ENCODE data around the gene SELENOT. TPM values are rescaled to one million over a fixed set of nuclear protein-coding genes. Genes with fewer than 3 reads are reported as not detected.
A peak's percentile ranks its signal among the peaks of the same experiment; 100 is the strongest.
"Not testable (repeated sequence)": the region's sequence is repeated elsewhere in the genome, so short reads cannot be mapped to it uniquely, and the experiment has no call there.

SELENOT gene
- total RNA-seq, 2 donors from 2014 or later: 84.6 to 87.9 TPM

GRCh38 chr3:150600647-150601530 lies 2.2 kb upstream of the SELENOT start:
- Mint-ChIP-seq H3K27ac (peak overlapping the region in 1 of 2 donors; percentile 100), H3K36me3 (peaks cover 27 to 35% of the 10 kb centered on the region in 2 donors)
- ATAC-seq; DNase-seq (ENCODE audit: low spot score in 2 of 2); H3K9me3 Mint-ChIP-seq: not testable (repeated sequence)

DNA sequence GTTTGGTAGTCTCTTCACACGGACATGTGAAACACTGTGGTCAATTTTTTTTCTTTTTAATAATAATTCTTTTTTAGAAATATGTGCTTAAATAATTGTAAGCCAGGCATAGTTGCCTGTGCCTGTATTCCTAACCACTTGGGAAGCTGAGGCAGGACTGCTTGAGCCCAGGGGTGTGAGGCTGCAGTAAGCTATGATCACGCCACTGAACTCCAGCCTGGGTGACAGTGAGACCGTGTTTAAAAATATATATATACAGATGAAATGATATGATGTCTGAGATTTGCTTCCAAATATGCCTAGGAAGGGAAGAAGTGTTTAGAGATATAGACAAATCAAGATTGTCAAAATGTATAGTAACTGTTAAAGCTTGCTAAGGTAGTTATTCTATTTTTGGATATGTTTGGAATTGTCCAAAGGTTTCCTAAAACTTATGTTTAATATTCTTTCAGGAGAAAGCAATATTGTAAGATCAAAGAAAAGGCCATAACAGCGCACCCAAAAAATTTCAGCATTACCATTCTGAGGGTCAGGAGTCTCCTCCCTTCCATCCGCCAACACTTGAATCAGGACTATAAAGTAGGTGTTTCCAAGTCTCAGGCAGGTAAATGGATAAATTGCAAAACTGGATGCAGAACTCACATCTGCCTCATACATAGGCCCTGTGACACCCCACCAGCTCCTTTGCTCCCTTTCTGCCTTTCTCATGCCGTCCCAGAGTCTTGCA lies 532 bp upstream of the SELENOT start:
- ATAC-seq (no peak), DNase-seq (ENCODE audit: low spot score in 2 of 2) (no peak)
- H3K9me3 Mint-ChIP-seq: no peaks in the 10 kb centered on the region
- H3K27ac Mint-ChIP-seq: peak overlapping the region; percentile 99 to 100
- peaks cover 43 to 44% of the 10 kb centered on the region in 2 donors for H3K36me3 Mint-ChIP-seq

GRCh38 chr3:150603980-150604319 lies 829 bp downstream of the SELENOT start:
- H3K36me3 Mint-ChIP-seq: peaks cover 48 to 49% of the 10 kb centered on the region in 2 donors

GRCh38 chr3:150605998-150606641 lies 3.0 kb downstream of the SELENOT start:
- Mint-ChIP-seq H3K9me3 (no peaks in the 10 kb centered on the region), H3K36me3 (peaks cover 43 to 45% of the 10 kb centered on the region in 2 donors)

More at GRCh38 chr3:150603980-150604319, 829 bp downstream of the SELENOT start:
- no peak for ATAC-seq
- peak overlapping the region; percentile 99 to 100 for H3K27ac Mint-ChIP-seq
- no peaks in the 10 kb centered on the region for H3K9me3 Mint-ChIP-seq
- no peak for DNase-seq (ENCODE audit: low spot score in 2 of 2)

GRCh38 chr3:150607267-150608065 lies 4.3 kb downstream of the SELENOT start:
- DNase-seq (ENCODE audit: low spot score in 2 of 2) (no peak), ATAC-seq (no peak)
- no peaks in the 10 kb centered on the region for H3K9me3 Mint-ChIP-seq
- H3K36me3 Mint-ChIP-seq: peaks cover 33 to 41% of the 10 kb centered on the region in 2 donors
- H3K27ac Mint-ChIP-seq: no peak overlapping the region

More at GRCh38 chr3:150605998-150606641, 3.0 kb downstream of the SELENOT start:
- ATAC-seq: no peak
- DNase-seq (ENCODE audit: low spot score in 2 of 2): no peak
- peak overlapping the region; percentile 45 to 50 for H3K27ac Mint-ChIP-seq

DNA sequence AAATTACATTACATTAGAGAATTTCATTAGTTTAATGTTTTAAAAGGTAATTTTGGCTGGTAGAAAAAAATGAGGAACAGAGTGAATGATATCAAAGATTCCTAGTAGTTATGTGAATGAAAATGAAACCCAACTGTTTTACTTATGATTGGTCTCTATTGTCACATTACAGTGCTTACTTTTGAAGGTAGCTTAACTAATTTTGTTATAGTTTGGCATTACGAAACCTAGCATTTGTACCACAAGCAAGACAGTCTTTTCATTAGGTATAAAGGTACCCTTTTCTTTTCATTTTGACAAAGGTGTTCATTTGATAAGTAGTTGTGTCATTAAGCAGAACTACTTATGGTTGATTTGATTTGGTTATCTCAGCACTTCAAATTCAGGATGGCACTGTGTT lies 6.9 kb downstream of the SELENOT start:
- ATAC-seq (peak; percentile 47 to 68), DNase-seq (ENCODE audit: low spot score in 2 of 2) (no peak)
- peaks cover 3 to 5% of the 10 kb centered on the region in 2 donors for H3K9me3 Mint-ChIP-seq
- H3K36me3 Mint-ChIP-seq: peaks cover 22 to 42% of the 10 kb centered on the region in 2 donors
- H3K27ac Mint-ChIP-seq: peak overlapping the region; percentile 3 to 61

- ATAC-seq: no peak
- Mint-ChIP-seq H3K27ac (peak overlapping the region in 1 of 2 donors; percentile 19), H3K36me3 (peaks cover 20 to 40% of the 10 kb centered on the region in 2 donors), H3K9me3 (peaks cover 3 to 5% of the 10 kb centered on the region in 2 donors)
- DNase-seq (ENCODE audit: low spot score in 2 of 2): no peak
These were observed 7.7 kb downstream of the SELENOT start for GRCh38 chr3:150610785-150611184.

DNA sequence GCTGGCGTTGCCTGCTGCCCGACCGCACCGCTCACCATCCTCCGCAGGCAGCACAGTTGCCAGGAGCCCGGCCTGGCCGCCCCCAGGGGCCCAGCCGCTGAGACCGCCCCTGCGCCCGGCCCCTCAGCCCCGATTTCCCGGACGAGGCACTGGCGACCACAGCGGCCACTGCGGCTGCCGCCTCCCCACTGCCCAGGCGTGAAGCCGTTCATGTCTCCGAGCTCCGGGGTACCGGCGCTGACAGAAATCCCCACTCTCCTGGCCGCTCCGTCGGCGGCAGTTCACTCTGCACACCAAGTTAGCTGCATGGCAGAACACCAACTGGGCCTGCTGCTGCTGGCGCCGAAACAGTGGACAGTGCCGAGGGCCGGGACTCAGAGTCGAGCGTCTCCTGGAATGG lies 8.5 kb downstream of the SELENOT start:
- DNase-seq (ENCODE audit: low spot score in 2 of 2) (no peak), ATAC-seq (no peak)
- no peak overlapping the region for H3K27ac Mint-ChIP-seq
- peaks cover 14 to 32% of the 10 kb centered on the region in 2 donors for H3K36me3 Mint-ChIP-seq
- H3K9me3 Mint-ChIP-seq: peaks cover 3 to 5% of the 10 kb centered on the region in 2 donors

- DNase-seq (ENCODE audit: low spot score in 2 of 2) (no peak), ATAC-seq (no peak)
- Mint-ChIP-seq H3K9me3 (peaks cover 3 to 5% of the 10 kb centered on the region in 2 donors), H3K36me3 (peaks cover 11 to 24% of the 10 kb centered on the region in 2 donors), H3K27ac (peak overlapping the region in 1 of 2 donors; percentile 9)
These were observed 9.4 kb downstream of the SELENOT start for GRCh38 chr3:150612494-150612893.

DNA sequence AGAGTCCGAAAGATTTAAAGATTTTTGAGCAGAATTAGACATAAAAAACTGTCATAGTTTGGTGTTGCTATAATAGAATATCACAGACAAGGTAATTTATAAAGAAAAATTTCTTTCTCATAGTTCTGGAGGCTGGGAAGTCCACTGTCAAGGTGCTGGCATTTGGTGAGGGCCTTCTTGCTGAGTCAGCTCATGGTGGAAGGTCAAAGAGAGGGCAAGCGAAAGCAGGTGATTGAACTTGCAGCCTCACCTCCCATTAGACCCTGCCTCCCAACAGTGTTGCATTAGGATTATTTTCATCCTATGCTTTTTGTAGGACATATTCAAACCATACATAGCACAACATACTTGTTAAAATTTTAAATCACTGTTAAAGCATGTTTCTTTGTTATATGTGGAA lies 9.9 kb downstream of the SELENOT start:
- Mint-ChIP-seq H3K27ac (no peak overlapping the region), H3K36me3 (peaks cover 6 to 23% of the 10 kb centered on the region in 2 donors)

DNA sequence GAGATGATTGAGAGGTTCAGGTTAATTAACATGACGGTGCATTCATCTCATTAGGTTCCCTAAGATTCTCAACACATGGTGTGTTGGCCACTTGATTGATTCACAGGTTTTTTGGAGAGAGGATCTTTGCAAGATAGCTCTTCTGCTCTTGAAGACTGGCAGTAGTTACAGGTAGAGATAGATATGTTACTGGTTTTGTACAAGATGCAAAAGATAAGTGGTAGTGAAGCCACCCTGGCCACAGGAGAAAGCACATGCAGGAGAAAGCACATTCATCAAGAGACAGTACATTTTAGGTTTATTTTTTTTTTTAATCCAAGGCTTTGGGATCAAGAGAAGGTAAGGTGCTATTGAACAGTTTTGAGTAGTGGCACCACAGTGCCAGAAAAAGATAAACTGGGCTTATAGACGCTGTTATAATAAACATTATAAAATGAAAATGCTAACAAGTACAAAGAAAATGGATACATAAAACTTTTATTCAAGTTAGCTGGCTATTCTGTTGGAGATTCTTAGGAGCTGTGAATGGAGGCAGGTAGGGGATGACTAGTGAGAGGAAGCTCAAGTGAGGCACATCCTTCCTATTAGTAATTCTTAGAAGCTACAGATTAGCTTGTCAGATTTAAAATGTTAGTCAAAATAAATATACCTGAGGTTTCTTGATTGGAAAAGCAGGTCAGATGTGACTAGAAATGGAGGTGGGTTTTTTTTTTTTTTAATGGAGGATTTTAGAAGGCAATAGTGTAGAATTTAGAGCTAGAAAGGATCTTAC lies 10.8 kb downstream of the SELENOT start:
- Mint-ChIP-seq H3K27ac (peak overlapping the region; percentile 11 to 93), H3K36me3 (peaks cover 6 to 30% of the 10 kb centered on the region in 2 donors), H3K9me3 (peaks cover 3 to 5% of the 10 kb centered on the region in 2 donors)
- DNase-seq (ENCODE audit: low spot score in 2 of 2) (no peak), ATAC-seq (peak; percentile 59 to 73)

More for the DNA sequence above, 9.9 kb downstream of the SELENOT start:
- no peak for DNase-seq (ENCODE audit: low spot score in 2 of 2)
- H3K9me3 Mint-ChIP-seq: peaks cover 3 to 5% of the 10 kb centered on the region in 2 donors
- no peak for ATAC-seq

- Mint-ChIP-seq H3K27ac (no peak overlapping the region), H3K9me3 (no peaks in the 10 kb centered on the region), H3K36me3 (peaks cover 2 to 17% of the 10 kb centered on the region in 2 donors)
- no peak for ATAC-seq
- no peak for DNase-seq (ENCODE audit: low spot score in 2 of 2)
These were observed 17.0 kb downstream of the SELENOT start for GRCh38 chr3:150620002-150620689.

GRCh38 chr3:150622955-150623354 lies 19.8 kb downstream of the SELENOT start:
- not testable (repeated sequence) for H3K9me3 Mint-ChIP-seq; ATAC-seq; H3K27ac Mint-ChIP-seq; DNase-seq (ENCODE audit: low spot score in 2 of 2)
- peaks cover 5 to 35% of the 10 kb centered on the region in 2 donors for H3K36me3 Mint-ChIP-seq

- DNase-seq (ENCODE audit: low spot score in 2 of 2): no peak
- peaks cover 5 to 26% of the 10 kb centered on the region in 2 donors for H3K36me3 Mint-ChIP-seq
- H3K27ac Mint-ChIP-seq: peak overlapping the region in 1 of 2 donors; percentile 13
- H3K9me3 Mint-ChIP-seq: no peaks in the 10 kb centered on the region
- no peak for ATAC-seq
These were observed 20.8 kb downstream of the SELENOT start for GRCh38 chr3:150623945-150624344.

Data from activated naive CD4-positive, alpha-beta T cell treated with anti-CD3 and anti-CD28 coated beads, Interleukin-2, amount 50 U/mL, for 72 hours (primary cell).